HL-60 (cell line): ENCODE measurements around the gene MAU2.

Experiments
- CTCF ChIP-seq: IDR thresholded peaks from one replicate; pipeline ENCODE4 v1.5.1; 2011; ENCODE audit warnings: low read length, control low read depth, inconsistent platforms; ENCODE audit not compliant: insufficient read depth
- POLR2AphosphoS5 ChIP-seq: IDR thresholded peaks from 2 replicates; pipeline ENCODE4 v1.6.1; 2012; ENCODE audit warnings: low read depth
- TF ChIP-seq, protein P1 (sequence below): IDR thresholded peaks from 2 replicates; pipeline ENCODE4 v1.6.1; 2012; ENCODE audit warnings: low read depth; ENCODE audit not compliant: insufficient replicate concordance

DNA sequence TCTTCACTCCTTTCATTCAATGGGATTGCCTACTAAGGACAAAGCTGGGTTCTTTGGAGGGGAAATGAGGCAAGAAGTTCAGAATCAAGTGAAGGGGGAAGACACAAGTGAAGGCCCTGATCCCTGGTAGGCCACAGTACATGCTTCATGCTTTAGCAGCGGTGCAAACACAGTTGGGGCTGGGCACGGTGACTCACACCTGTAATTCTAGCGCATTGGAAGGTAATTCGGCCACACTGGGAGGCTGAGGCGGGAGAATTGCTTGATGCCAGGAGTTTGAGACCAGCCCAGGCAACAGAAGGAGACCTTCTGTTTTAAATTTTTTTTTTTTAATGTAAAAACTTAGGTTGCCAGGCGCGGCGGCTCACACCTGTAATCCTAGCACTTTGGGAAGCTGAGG lies 61.5 kb downstream of the MAU2 start:
- TF ChIP-seq, protein P1, sequence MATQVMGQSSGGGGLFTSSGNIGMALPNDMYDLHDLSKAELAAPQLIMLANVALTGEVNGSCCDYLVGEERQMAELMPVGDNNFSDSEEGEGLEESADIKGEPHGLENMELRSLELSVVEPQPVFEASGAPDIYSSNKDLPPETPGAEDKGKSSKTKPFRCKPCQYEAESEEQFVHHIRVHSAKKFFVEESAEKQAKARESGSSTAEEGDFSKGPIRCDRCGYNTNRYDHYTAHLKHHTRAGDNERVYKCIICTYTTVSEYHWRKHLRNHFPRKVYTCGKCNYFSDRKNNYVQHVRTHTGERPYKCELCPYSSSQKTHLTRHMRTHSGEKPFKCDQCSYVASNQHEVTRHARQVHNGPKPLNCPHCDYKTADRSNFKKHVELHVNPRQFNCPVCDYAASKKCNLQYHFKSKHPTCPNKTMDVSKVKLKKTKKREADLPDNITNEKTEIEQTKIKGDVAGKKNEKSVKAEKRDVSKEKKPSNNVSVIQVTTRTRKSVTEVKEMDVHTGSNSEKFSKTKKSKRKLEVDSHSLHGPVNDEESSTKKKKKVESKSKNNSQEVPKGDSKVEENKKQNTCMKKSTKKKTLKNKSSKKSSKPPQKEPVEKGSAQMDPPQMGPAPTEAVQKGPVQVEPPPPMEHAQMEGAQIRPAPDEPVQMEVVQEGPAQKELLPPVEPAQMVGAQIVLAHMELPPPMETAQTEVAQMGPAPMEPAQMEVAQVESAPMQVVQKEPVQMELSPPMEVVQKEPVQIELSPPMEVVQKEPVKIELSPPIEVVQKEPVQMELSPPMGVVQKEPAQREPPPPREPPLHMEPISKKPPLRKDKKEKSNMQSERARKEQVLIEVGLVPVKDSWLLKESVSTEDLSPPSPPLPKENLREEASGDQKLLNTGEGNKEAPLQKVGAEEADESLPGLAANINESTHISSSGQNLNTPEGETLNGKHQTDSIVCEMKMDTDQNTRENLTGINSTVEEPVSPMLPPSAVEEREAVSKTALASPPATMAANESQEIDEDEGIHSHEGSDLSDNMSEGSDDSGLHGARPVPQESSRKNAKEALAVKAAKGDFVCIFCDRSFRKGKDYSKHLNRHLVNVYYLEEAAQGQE = no peak
- no peak for TF ChIP-seq CTCF
- no peak for TF ChIP-seq POLR2AphosphoS5
